Esophagus mucosa (tissue), 1 donor: Measurements from ENCODE around the gene PHAX. TPM values are rescaled to one million over a fixed set of nuclear protein-coding genes. Genes with fewer than 3 reads are reported as not detected.
"Not testable (repeated sequence)": the region's sequence is repeated elsewhere in the genome, so short reads cannot be mapped to it uniquely, and the experiment has no call there.

Experiments
- ATAC-seq: fragments of 200-7000 bp; cut with Tn5 transposase; one replicate; pipeline ENCODE4 v1.9.1; 2020
- total RNA-seq: library from RNA; stranded (reverse); gene quantifications from one replicate; pipeline ENCODE4 v1.2.4, GENCODE V29; 2023
- donor health status: DM: yes; HTN: yes; CAD: no.

The PHAX gene
- total RNA-seq, 1 donor from 2014 or later: 19.8 TPM

GRCh38 chr5:126658561-126658960, 57.8 kb downstream of the PHAX start:
- ATAC-seq: no peak

GRCh38 chr5:126659805-126660482, 59.2 kb downstream of the PHAX start:
- ATAC-seq: no peak

- ATAC-seq: no peak
These were observed 63.8 kb downstream of the PHAX start for GRCh38 chr5:126664586-126664985.

GRCh38 chr5:126670109-126670508, 69.4 kb downstream of the PHAX start:
- ATAC-seq: not testable (repeated sequence)

DNA sequence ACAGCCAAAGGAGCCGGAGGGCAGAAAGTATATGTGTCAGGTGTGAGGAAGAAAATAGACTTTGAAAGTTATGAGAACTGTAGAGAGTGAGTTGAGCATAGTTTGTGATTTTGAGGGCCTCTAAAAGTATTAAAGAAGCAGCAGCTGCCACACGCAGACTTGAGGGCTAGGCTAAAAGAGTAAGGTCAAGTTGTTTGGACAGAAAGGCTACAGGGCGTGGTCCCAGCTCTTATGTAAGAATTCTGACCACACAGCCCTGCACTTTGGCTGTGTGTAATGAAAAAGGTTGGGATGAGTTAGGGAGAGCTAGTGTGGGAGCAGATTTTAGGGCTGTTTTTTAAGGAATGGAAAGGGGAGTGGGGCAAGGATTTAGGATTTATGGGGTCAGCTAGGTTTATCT, 70.9 kb downstream of the PHAX start:
- not testable (repeated sequence) for ATAC-seq

- ATAC-seq: no peak
These were observed 72.7 kb downstream of the PHAX start for GRCh38 chr5:126673477-126673876.

- ATAC-seq: no peak
These were observed 73.4 kb downstream of the PHAX start for GRCh38 chr5:126674145-126674544.

- no peak for ATAC-seq
These were observed 74.6 kb downstream of the PHAX start for GRCh38 chr5:126675338-126675737.

DNA sequence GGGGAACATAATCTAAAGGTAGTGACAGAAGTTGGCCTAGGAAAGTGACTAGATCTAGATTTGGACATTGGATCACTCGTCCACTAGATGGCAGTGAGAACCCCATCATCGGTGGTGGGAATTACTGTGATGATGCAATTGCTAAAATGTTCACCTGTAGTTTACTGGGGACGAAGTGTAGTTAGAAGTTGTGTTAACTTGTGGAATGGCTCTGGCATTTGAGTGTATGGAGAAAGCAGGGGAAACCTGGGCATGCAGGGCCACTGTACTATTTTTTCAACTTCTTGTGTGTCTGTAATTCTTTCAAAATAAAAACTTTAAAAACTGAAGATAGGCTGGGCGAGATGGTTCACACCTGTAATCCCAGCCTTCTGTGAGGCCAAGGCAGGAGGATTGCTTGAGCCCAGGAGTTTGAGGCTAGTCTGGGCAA, 75.5 kb downstream of the PHAX start:
- ATAC-seq: peak; percentile 77

Other genes starting within 250 kb of the PHAX start
- gene GRAMD2B, start 177.5 kb upstream of the PHAX start, total RNA-seq: 8.5 TPM
- 118 TPM for gene ALDH7A1, start 5.7 kb upstream of the PHAX start, total RNA-seq
- gene LMNB1, start 176.2 kb downstream of the PHAX start, total RNA-seq: 34.1 TPM